DMS53 treated with DMSO at 0.1 percent for 48 hours (cell line): ENCODE results near the gene CFD.
"Not testable (repeated sequence)": the region's sequence is repeated elsewhere in the genome, so short reads cannot be mapped to it uniquely, and the experiment has no call there.

Experiments used
- DNase-seq: peaks from one replicate; lab custom pipeline; 2025; ENCODE audit not compliant: unreplicated experiment; lab: John Stamatoyannopoulos, UW

The CFD gene

GRCh38 chr19:852136-853013 is 7.1 kb upstream of the CFD start, which contains the start of gene ELANE:
ELANE (plus strand) TSS chr19:852303; CDS start chr19:852329, 26 bp downstream.
- DNase-seq = no peak

- no peak for DNase-seq
Measured at GRCh38 chr19:853014-853585, 6.4 kb upstream of the CFD start.

DNA sequence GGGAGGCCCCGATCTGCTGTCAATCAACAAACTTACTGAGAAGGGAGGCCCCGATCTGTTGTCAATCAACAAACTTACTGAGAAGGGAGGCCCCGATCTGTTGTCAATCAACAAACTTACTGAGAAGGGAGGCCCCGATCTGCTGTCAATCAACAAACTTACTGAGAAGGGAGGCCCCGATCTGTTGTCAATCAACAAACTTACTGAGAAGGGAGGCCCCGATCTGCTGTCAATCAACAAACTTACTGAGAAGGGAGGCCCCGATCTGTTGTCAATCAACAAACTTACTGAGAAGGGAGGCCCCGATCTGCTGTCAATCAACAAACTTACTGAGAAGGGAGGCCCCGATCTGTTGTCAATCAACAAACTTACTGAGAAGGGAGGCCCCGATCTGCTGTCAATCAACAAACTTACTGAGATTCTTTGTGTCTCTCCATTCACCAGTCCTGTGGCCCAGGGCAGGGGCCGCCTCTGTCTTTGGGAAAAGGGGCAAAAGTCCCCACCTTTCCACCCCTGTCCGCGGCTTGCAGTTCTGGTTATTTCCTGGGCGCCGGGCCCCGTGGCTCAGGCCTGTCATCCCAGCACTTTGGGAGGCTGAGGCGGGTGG is 5.7 kb upstream of the CFD start:
- not testable (repeated sequence) for DNase-seq

DNA sequence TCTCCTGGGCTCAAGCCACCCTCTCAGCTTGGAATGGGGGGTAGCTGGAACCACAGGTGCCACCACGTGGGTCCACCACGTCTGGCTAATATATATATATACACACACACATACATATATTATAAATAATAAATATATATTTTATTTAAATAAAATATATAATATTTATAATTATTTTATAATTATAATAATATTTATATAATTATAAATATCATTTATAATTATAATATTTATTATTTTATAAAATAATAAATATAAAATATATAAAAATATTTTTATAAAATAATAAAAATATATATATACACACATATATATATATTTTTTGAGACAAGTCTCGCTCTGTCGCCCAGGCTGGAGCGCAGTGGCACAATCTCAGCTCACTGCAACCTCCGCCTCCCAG is 4.9 kb upstream of the CFD start:
- DNase-seq = no peak

- no peak for DNase-seq
Measured at GRCh38 chr19:855142-855541, 4.3 kb upstream of the CFD start.

DNA sequence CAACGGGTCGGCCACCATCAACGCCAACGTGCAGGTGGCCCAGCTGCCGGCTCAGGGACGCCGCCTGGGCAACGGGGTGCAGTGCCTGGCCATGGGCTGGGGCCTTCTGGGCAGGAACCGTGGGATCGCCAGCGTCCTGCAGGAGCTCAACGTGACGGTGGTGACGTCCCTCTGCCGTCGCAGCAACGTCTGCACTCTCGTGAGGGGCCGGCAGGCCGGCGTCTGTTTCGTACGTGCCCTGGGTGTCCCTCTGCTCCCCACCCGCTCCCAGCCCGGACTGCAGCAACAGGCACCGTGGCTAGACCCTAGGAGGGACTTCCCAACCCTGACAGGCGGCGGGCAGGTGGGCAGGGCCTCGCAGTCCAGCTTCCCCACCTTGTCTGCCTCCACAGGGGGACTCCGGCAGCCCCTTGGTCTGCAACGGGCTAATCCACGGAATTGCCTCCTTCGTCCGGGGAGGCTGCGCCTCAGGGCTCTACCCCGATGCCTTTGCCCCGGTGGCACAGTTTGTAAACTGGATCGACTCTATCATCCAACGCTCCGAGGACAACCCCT is 3.8 kb upstream of the CFD start:
- no peak for DNase-seq

- DNase-seq = no peak
Measured at GRCh38 chr19:858284-858683, 1.2 kb upstream of the CFD start.

GRCh38 chr19:861141-861755 is 1.8 kb downstream of the CFD start:
- DNase-seq = no peak

- no peak for DNase-seq
Measured at GRCh38 chr19:861756-862580, 2.5 kb downstream of the CFD start.

DNA sequence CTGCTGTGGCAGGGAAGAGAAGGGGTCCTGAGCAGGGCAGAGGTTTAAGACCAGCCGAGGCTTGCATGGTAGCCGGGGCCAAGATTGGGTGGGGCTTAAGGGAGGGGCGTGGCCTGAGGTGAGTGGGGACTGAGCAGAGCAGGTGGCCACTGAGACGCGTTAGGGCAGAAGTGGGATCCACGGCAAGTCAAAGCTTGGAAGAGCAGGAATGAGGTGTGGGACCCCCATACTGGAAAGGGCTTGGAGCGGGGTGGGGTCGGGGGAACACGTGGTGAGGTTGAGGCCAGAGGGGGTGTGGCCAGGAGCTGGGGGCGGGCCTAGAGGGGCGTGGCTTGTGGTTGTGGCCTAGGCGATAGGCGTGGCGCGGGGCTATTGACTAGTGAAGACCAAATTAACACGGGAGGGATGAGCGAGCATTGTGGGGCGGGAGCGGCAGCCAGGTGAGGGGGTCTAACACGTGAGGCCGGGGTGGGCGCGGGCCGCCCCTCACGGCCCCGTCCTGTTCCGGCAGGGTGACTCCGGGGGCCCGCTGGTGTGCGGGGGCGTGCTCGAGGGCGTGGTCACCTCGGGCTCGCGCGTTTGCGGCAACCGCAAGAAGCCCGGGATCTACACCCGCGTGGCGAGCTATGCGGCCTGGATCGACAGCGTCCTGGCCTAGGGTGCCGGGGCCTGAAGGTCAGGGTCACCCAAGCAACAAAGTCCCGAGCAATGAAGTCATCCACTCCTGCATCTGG is 3.3 kb downstream of the CFD start:
- DNase-seq = no peak

GRCh38 chr19:863315-863620 is 3.8 kb downstream of the CFD start:
- DNase-seq = no peak

- no peak for DNase-seq
Measured at GRCh38 chr19:866769-867300, 7.4 kb downstream of the CFD start.

- no peak for DNase-seq
Measured at GRCh38 chr19:867301-867793, 7.9 kb downstream of the CFD start.

DNA sequence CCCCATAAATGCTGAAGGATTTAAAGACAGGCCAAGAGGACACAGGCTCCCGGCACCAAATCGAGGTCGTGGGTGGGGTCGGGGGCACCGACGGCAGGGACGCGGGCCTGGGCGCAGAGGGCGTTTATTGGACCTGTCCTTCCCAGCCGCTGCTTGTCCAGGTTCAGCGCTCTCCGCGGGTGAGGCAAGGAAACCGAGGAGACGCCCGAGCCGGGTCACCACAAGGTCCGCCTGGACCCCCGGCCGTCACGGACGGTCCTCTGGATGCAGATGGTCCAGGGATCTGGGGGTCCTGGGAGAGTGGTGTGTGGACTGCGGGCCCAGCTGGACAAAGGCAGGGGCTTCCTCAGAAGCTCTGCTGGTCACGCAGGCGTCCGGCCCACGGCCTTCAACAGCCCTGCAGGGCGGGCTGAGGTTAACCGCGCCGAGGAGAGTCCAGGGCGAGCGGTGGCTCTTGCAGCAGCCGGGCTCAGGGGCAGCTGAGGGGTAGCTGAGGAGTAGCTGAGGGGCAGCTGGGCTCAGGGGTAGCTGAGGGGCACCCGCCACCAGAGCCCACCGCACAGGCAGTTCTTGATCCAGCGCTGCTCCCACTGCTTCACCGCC is 8.5 kb downstream of the CFD start:
- no peak for DNase-seq

GRCh38 chr19:868458-869244 is 9.2 kb downstream of the CFD start:
- no peak for DNase-seq

GRCh38 chr19:869245-870177 is 10.0 kb downstream of the CFD start:
- DNase-seq = no peak

- no peak for DNase-seq
Measured at GRCh38 chr19:870314-870713, 10.8 kb downstream of the CFD start.
